Testis (tissue), 2 donors: ENCODE results near the gene GRSF1.

Source experiments
- POLR2A ChIP-seq: fragments of 450-650 bp; IDR thresholded peaks from one replicate; pipeline ENCODE4 v1.6.1; 2017; ENCODE audit warnings: antibody characterized with exemption, mild to moderate bottlenecking, moderate library complexity
- TF ChIP-seq, protein P1 (sequence below), 3 experiments: fragments of 450-650 bp in 2 of 3; fragments of 200-600 bp in 1 of 3; sonication (generic) in 1 of 3; IDR thresholded peaks; one replicate each; pipeline ENCODE4 v1.5.1; 2016 to 2019; ENCODE audit warnings: antibody characterized with exemption in 3 of 3, mild to moderate bottlenecking in 2 of 3, moderate library complexity in 1 of 3

DNA sequence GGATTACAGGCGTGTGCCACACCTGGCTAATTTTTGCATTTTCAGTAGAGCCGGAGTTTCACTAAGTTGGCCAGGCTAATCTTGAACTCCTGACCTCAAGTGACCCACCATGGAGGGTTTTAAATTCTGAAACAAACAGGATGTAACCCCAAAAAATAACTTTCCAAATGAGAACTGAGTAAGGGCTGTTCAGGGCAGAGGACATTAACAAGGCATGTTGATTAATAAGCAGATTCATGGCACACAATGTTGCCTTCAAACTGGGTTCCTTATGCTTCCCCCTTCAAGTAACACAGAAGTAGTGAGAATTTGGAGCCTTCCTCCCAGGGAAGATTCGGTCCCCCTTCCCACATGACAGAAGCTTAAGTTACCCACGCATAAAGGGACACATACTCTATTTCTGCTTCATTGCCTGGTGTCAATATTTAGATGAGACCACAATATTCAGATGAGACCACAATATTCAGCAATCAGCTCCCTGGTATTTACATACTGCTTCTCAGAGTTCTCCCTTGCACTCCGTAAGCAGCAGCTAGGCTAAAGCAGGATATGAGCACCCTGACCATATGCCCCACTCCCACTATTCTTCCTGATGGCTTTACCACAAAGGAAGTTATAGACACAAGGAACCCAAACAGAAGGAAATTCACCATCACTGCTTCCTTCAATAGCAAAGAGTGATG lies 21.4 kb downstream of the GRSF1 start:
- TF ChIP-seq, protein P1, sequence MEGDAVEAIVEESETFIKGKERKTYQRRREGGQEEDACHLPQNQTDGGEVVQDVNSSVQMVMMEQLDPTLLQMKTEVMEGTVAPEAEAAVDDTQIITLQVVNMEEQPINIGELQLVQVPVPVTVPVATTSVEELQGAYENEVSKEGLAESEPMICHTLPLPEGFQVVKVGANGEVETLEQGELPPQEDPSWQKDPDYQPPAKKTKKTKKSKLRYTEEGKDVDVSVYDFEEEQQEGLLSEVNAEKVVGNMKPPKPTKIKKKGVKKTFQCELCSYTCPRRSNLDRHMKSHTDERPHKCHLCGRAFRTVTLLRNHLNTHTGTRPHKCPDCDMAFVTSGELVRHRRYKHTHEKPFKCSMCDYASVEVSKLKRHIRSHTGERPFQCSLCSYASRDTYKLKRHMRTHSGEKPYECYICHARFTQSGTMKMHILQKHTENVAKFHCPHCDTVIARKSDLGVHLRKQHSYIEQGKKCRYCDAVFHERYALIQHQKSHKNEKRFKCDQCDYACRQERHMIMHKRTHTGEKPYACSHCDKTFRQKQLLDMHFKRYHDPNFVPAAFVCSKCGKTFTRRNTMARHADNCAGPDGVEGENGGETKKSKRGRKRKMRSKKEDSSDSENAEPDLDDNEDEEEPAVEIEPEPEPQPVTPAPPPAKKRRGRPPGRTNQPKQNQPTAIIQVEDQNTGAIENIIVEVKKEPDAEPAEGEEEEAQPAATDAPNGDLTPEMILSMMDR (IDR thresholded peaks at IDR 0.05): no peak
- TF ChIP-seq POLR2A: no peak
